Peyer's patch (tissue), 4 donors: ENCODE measurements around the gene KIF6.

ENCODE experiments used
- POLR2A ChIP-seq, 2 donors: fragments of 450-650 bp; IDR thresholded peaks; one replicate each; pipeline ENCODE4 v1.5.1; 2017; ENCODE audit warnings: antibody characterized with exemption in 2 of 2, mild to moderate bottlenecking in 2 of 2, moderate library complexity in 2 of 2
- TF ChIP-seq, protein P1 (sequence below), 6 experiments: fragments of 450-650 bp in 4 of 6; fragments of 200-600 bp in 2 of 6; sonication (generic) in 1 of 6; IDR thresholded peaks; one replicate each; pipeline ENCODE4 v1.5.1; 2017 to 2019; ENCODE audit warnings: antibody characterized with exemption in 6 of 6, mild to moderate bottlenecking in 3 of 6, moderate library complexity in 1 of 6

DNA sequence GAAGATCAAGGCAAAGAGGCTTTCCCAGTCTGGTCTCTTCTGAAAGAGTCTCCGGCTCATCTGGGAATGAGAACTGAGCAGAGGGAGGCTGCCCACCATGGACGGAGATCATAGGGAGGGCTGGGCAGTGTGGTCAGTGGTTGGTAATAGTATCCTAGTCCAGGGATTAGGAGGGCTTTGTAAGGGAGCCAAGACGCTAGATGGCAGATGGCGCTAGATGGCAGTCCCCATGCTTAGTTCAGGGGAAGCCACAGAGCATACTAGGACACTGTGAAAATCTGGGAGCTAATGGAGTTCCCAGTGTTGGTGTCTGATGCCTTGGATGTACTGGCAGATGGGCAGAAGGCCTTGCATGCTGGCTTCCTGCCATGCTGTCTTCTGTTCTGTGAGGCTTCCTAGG is 45.2 kb upstream of the KIF6 start:
- TF ChIP-seq POLR2A (IDR thresholded peaks at IDR 0.05) = no peak
- TF ChIP-seq, protein P1, sequence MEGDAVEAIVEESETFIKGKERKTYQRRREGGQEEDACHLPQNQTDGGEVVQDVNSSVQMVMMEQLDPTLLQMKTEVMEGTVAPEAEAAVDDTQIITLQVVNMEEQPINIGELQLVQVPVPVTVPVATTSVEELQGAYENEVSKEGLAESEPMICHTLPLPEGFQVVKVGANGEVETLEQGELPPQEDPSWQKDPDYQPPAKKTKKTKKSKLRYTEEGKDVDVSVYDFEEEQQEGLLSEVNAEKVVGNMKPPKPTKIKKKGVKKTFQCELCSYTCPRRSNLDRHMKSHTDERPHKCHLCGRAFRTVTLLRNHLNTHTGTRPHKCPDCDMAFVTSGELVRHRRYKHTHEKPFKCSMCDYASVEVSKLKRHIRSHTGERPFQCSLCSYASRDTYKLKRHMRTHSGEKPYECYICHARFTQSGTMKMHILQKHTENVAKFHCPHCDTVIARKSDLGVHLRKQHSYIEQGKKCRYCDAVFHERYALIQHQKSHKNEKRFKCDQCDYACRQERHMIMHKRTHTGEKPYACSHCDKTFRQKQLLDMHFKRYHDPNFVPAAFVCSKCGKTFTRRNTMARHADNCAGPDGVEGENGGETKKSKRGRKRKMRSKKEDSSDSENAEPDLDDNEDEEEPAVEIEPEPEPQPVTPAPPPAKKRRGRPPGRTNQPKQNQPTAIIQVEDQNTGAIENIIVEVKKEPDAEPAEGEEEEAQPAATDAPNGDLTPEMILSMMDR (IDR thresholded peaks at IDR 0.05) = no peak
